H1 (cell line): ENCODE data around the gene CDK10. TPM values are rescaled to one million over a fixed set of nuclear protein-coding genes. Genes with fewer than 3 reads are reported as not detected.

Experiments used
- CTCF ChIA-PET: fragments of 300-600 bp; sonication (Branson Sonifier 250); formaldehyde crosslinking; loops from one replicate; lab custom pipeline; 2021; ENCODE audit not compliant: partially characterized antibody; lab: Charles Lee
- POLR2A ChIA-PET: fragments of 300-600 bp; sonication (Branson Sonifier 250); formaldehyde crosslinking; loops from one replicate; lab custom pipeline; 2021; ENCODE audit warnings: inconsistent platforms; ENCODE audit not compliant: partially characterized antibody; lab: Charles Lee
- DNase-seq, 2 experiments: peaks; one replicate each; pipeline versions ENCODE4 v3.0.0 to v3.0.0-alpha.2; 2010 to 2022; ENCODE audit warnings: low spot score in 2 of 2, low read depth in 1 of 2, mixed read lengths in 1 of 2
- FAIRE-seq: peaks from 2 replicates; lab custom pipeline; 2011; peaks lifted over from hg19 to GRCh38; lab: Jason Lieb, UNC
- H2AFZ ChIP-seq: 2 replicates; pipeline ENCODE4 v1.8.1; 2012; ENCODE audit warnings: low read length, inconsistent platforms
- H2AK5ac ChIP-seq: 2 replicates; pipeline ENCODE4 v1.6.1; 2013; ENCODE audit warnings: low read depth, low read length
- H2BK120ac ChIP-seq: replicated peaks from 2 replicates; pipeline ENCODE3; 2013; ENCODE audit warnings: low read depth, low read length, inconsistent platforms
- H2BK12ac ChIP-seq: 2 replicates; pipeline ENCODE4 v1.6.1; 2013; ENCODE audit warnings: low read depth, low read length
- H2BK15ac ChIP-seq: 2 replicates; pipeline ENCODE4 v1.6.1; 2013; ENCODE audit warnings: low read length
- H2BK20ac ChIP-seq: 2 replicates; pipeline ENCODE4 v1.6.1; 2013; ENCODE audit warnings: low read length
- H2BK5ac ChIP-seq: 2 replicates; pipeline ENCODE4 v1.6.1; 2013; ENCODE audit warnings: low read depth, low read length
- H3K14ac ChIP-seq: 2 replicates; pipeline ENCODE4 v1.6.1; 2013; ENCODE audit warnings: inconsistent platforms; ENCODE audit not compliant: insufficient read length
- H3K18ac ChIP-seq: 2 replicates; pipeline ENCODE4 v1.6.1; 2013; ENCODE audit warnings: low read length; ENCODE audit errors: extremely low read depth
- H3K23ac ChIP-seq: 2 replicates; pipeline ENCODE4 v1.6.1; 2013; ENCODE audit warnings: inconsistent platforms; ENCODE audit not compliant: insufficient read length
- H3K23me2 ChIP-seq: 2 replicates; pipeline ENCODE4 v1.6.1; 2013; ENCODE audit warnings: low read depth, low read length
- H3K27ac ChIP-seq: 2 replicates; pipeline ENCODE4 v1.6.1; 2011; ENCODE audit warnings: low read depth, low read length, inconsistent platforms
- H3K27me3 ChIP-seq, 4 experiments: replicated peaks in 1 of 4; 1 replicate in 1 of 4; 2 replicates in 3 of 4; pipeline versions ENCODE4 v1.6.1 to v1.8.1; 2011 to 2013; ENCODE audit warnings: low read length in 3 of 4, mild to moderate bottlenecking in 3 of 4, inconsistent platforms in 2 of 4, mixed read lengths in 2 of 4, moderate library complexity in 1 of 4; ENCODE audit not compliant: control insufficient read depth in 3 of 4, insufficient read depth in 3 of 4; ENCODE audit errors: extremely low read depth in 1 of 4
- H3K36me3 ChIP-seq, 4 experiments: 2 replicates each; pipeline versions ENCODE4 v1.6.1 to v1.8.1; 2011 to 2013; ENCODE audit warnings: mild to moderate bottlenecking in 4 of 4, low read length in 3 of 4, moderate library complexity in 2 of 4, control low read depth in 1 of 4, inconsistent platforms in 1 of 4; ENCODE audit not compliant: insufficient read depth in 4 of 4, control insufficient read depth in 2 of 4
- H3K4ac ChIP-seq: replicated peaks from 2 replicates; pipeline ENCODE3; 2013; ENCODE audit warnings: low read length, low read depth, mixed read lengths, inconsistent platforms; ENCODE audit not compliant: insufficient read length
- H3K4me1 ChIP-seq, 4 experiments: replicated peaks in 1 of 4; 1 replicate in 1 of 4; 2 replicates in 3 of 4; pipeline versions ENCODE4 v1.6.1 to v1.8.1; 2011 to 2013; ENCODE audit warnings: low read length in 3 of 4, inconsistent platforms in 2 of 4, mixed read lengths in 1 of 4; ENCODE audit not compliant: insufficient read depth in 4 of 4, control insufficient read depth in 3 of 4
- H3K4me2 ChIP-seq, 2 experiments: 2 replicates each; pipeline versions ENCODE4 v1.6.1 to v1.8.1; 2011 to 2013; ENCODE audit warnings: low read depth in 2 of 2, low read length in 2 of 2, control low read depth in 1 of 2, inconsistent platforms in 1 of 2, mild to moderate bottlenecking in 1 of 2; ENCODE audit not compliant: insufficient read depth in 1 of 2
- H3K4me3 ChIP-seq, 4 experiments: fragments of 200-600, 300-600 bp in 1 of 4; sonication (generic), shearing (Covaris generic), sonication (Bioruptor Twin) in 1 of 4; 2 replicates each; pipeline versions ENCODE4 v1.5.1 to v1.8.1; 2011 to 2016; ENCODE audit warnings: low read length in 4 of 4, low read depth in 3 of 4, control low read depth in 2 of 4, inconsistent platforms in 2 of 4, mild to moderate bottlenecking in 2 of 4, mixed read lengths in 1 of 4, moderate library complexity in 1 of 4; ENCODE audit not compliant: insufficient read depth in 2 of 4; ENCODE audit errors: extremely low read depth in 1 of 4
- H3K56ac ChIP-seq: replicated peaks from 2 replicates; pipeline ENCODE3; 2013; ENCODE audit warnings: low read depth, mild to moderate bottlenecking, mixed read lengths, low read length, inconsistent platforms; ENCODE audit not compliant: insufficient read length
- H3K79me1 ChIP-seq: 2 replicates; pipeline ENCODE4 v1.6.1; 2013; ENCODE audit warnings: low read depth, low read length, control low read depth
- H3K79me2 ChIP-seq, 2 experiments: 2 replicates each; pipeline versions ENCODE4 v1.6.1 to v1.8.1; 2012 to 2013; ENCODE audit warnings: low read length in 2 of 2, mild to moderate bottlenecking in 2 of 2, inconsistent platforms in 1 of 2; ENCODE audit not compliant: insufficient read depth in 2 of 2, control insufficient read depth in 1 of 2
- H3K9ac ChIP-seq, 4 experiments: replicated peaks in 1 of 4; 1 replicate in 1 of 4; 2 replicates in 3 of 4; pipeline versions ENCODE4 v1.6.1 to v1.8.1; 2011 to 2013; ENCODE audit warnings: low read depth in 3 of 4, low read length in 3 of 4, control low read depth in 2 of 4, mild to moderate bottlenecking in 2 of 4, moderate library complexity in 2 of 4, inconsistent platforms in 1 of 4; ENCODE audit errors: extremely low read depth in 1 of 4
- H3K9me3 ChIP-seq, 2 experiments: 2 replicates each; pipeline versions ENCODE4 v1.6.1 to v1.8.1; 2012 to 2013; ENCODE audit warnings: mild to moderate bottlenecking in 2 of 2, moderate library complexity in 2 of 2, control low read depth in 1 of 2, inconsistent platforms in 1 of 2, low read depth in 1 of 2, low read length in 1 of 2, mixed read lengths in 1 of 2; ENCODE audit not compliant: insufficient read depth in 2 of 2
- H4K20me1 ChIP-seq, 2 experiments: replicated peaks in 1 of 2; 2 replicates each; pipeline versions ENCODE3 to v1.8.1; 2011 to 2013; ENCODE audit warnings: inconsistent platforms in 2 of 2, low read length in 2 of 2, mild to moderate bottlenecking in 1 of 2; ENCODE audit not compliant: insufficient read depth in 2 of 2, control insufficient read depth in 1 of 2
- H4K5ac ChIP-seq: 2 replicates; pipeline ENCODE4 v1.6.1; 2013; ENCODE audit warnings: low read length, low read depth, mixed read lengths, inconsistent platforms; ENCODE audit not compliant: insufficient read length
- H4K8ac ChIP-seq: 2 replicates; pipeline ENCODE4 v1.8.0; 2013; ENCODE audit warnings: mild to moderate bottlenecking, moderate library complexity, low read length, inconsistent platforms; ENCODE audit not compliant: insufficient read depth; ENCODE audit errors: extremely low read depth
- H4K91ac ChIP-seq: replicated peaks from 2 replicates; pipeline ENCODE3; 2013; ENCODE audit warnings: low read length, mixed read lengths, inconsistent platforms; ENCODE audit not compliant: insufficient read length
- KDM5A ChIP-seq: fragments of 200-600 bp; IDR thresholded peaks from 2 replicates; pipeline ENCODE4 v1.7.1; 2012; ENCODE audit warnings: mild to moderate bottlenecking, low read length, inconsistent platforms, mixed read lengths
- RAD21 ChIP-seq, 2 experiments: IDR thresholded peaks in 1 of 2; conservative IDR thresholded peaks in 1 of 2; 2 replicates each; pipeline ENCODE4 v1.6.1; 2011; ENCODE audit warnings: low read depth in 2 of 2, low read length in 2 of 2, improper control_type of control experiment in 1 of 2, inconsistent platforms in 1 of 2, mild to moderate bottlenecking in 1 of 2, moderate library complexity in 1 of 2
- WGBS, 2 experiments: shearing (Covaris generic) in 1 of 2; methylation state at CpG; one replicate each; pipeline versions ENCODE4 v1.1.6 to v1.1.7; 2013 to 2015; ENCODE audit warnings: low lambda C conversion rate in 2 of 2, mixed read lengths in 2 of 2, inconsistent platforms in 1 of 2, low coverage in 1 of 2, missing lambda C conversion rate in 1 of 2; ENCODE audit not compliant: insufficient replicate concordance in 2 of 2, insufficient coverage in 1 of 2, insufficient read length in 1 of 2; ENCODE audit errors: extremely low coverage in 1 of 2, missing lambda C conversion rate in 1 of 2; 5-methylcytosine and 5-hydroxymethylcytosine counted together
- polyA plus RNA-seq, 7 experiments: library from polyadenylated mRNA; depleted of rRNA in 3 of 7; stranded (reverse) in 5 of 7; unstranded in 2 of 7; fragments of >200 nt in 5 of 7; fragments of 200-250 nt in 2 of 7; gene quantifications; 1 replicate in 5 of 7; 2 replicates in 1 of 7; 4 replicates in 1 of 7; pipeline versions ENCODE4 v1.2.1 to v1.2.3, GENCODE V29; 2011 to 2013; ENCODE audit warnings: missing spikeins in 2 of 7, mixed read lengths in 2 of 7
- total RNA-seq: library from RNA; stranded (reverse); fragmentation: NEBNext Ultra II Directional; extraction: Animal tissue kit (Norgen Biotek cat#: 25700); gene quantifications from 2 replicates; pipeline ENCODE4 v1.2.1, GENCODE V29; 2021

The CDK10 gene
- total and polyA plus RNA-seq, 2 of the 8 experiments (the other 6 are each of a cell fraction or from before 2014, with no cell fraction given): 49.5 to 83.9 TPM

GRCh38 chr16:89732918-89733242 is 46.4 kb downstream of the CDK10 start:
- H3K79me2 ChIP-seq: no peaks in the 10 kb centered on the region
- H2BK12ac ChIP-seq: no peak overlapping the region
- no peak overlapping the region for H3K18ac ChIP-seq
- H2BK5ac ChIP-seq: no peak overlapping the region; the same call in 1 of the 2 replicates
- no peak overlapping the region for H4K5ac ChIP-seq
- no peak overlapping the region for H3K23ac ChIP-seq
- no peaks in the 10 kb centered on the region for H3K23me2 ChIP-seq
- FAIRE-seq (no peak), DNase-seq (no peak)
- H3K4me2 ChIP-seq: no peak overlapping the region
- no peak overlapping the region for H4K91ac ChIP-seq
- no peak overlapping the region for H3K9ac ChIP-seq
- H3K36me3 ChIP-seq: peaks cover 5 to 20% (median 13%) of the 10 kb centered on the region in 4 experiments; a peak in 7 of 8 replicates
- H3K9me3 ChIP-seq: no peaks in the 10 kb centered on the region
- no peak overlapping the region for H4K8ac ChIP-seq
- no peaks in the 10 kb centered on the region for H3K27me3 ChIP-seq
- H3K27ac ChIP-seq: no peak overlapping the region
- no peak overlapping the region for H2AK5ac ChIP-seq
- no peaks in the 10 kb centered on the region for H3K79me1 ChIP-seq
- H2BK120ac ChIP-seq: no peak overlapping the region
- ChIA-PET POLR2A (interaction anchor here (1.1 to 16.1 kb wide), 7 partner anchors 9 to 26 kb away, joined by 3 to 193 read pairs (median 4); partner anchors contain the start of gene VPS9D1), CTCF (interaction anchor here (1.0 to 1.1 kb wide), 5 partner anchors 8 to 29 kb away, joined by 3 to 5 read pairs (median 3); no protein-coding TSS in a partner anchor)
- H2BK15ac ChIP-seq: no peak overlapping the region
- no peak overlapping the region for H2BK20ac ChIP-seq
- H3K4ac ChIP-seq: no peak overlapping the region
- peaks cover 0 to 6% (median 1%) of the 10 kb centered on the region in 4 experiments; a peak in 4 of 7 replicates for H3K4me1 ChIP-seq
- no peak overlapping the region for H3K4me3 ChIP-seq
- H4K20me1 ChIP-seq: peaks cover under 1 to 8% of the 10 kb centered on the region in 2 experiments
- H3K56ac ChIP-seq: no peak overlapping the region
- WGBS, 2 experiments: 70% methylated on average over 5 of the region's 9 CpGs; no CpG with 5 or more reads in 1 of the 2 experiments
- TF ChIP-seq KDM5A (no peak), RAD21 (IDR thresholded peaks at IDR 0.05 in 1 of 2, conservative IDR thresholded peaks at IDR 0.05 in 1 of 2; ENCODE audit: low read depth in 2 of 2, low read length in 2 of 2) (no peak)
- no peak overlapping the region for H3K14ac ChIP-seq
- H2AFZ ChIP-seq: no peak overlapping the region
